Neural cell (in vitro differentiated cells): ENCODE measurements around the gene CEACAM19. TPM values are rescaled to one million over a fixed set of nuclear protein-coding genes. Genes with fewer than 3 reads are reported as not detected.

Source experiments
- H2AFZ ChIP-seq: fragments of 200-600, 300-800 bp; sonication (generic), shearing (Covaris generic); 2 replicates; pipeline ENCODE4 v1.6.0; 2014; ENCODE audit warnings: low read depth, mild to moderate bottlenecking, antibody characterized with exemption, low read length, moderate library complexity
- H3F3A ChIP-seq: fragments of 200-600 bp; shearing (Covaris generic); 2 replicates; pipeline ENCODE4 v1.6.1; 2016; ENCODE audit warnings: mild to moderate bottlenecking, moderate library complexity, mixed read lengths, antibody characterized with exemption, low read length; ENCODE audit not compliant: insufficient read depth, poor library complexity, severe bottlenecking
- H3K27ac ChIP-seq: fragments of 200-600, 300-800 bp; sonication (generic), shearing (Covaris generic); 2 replicates; pipeline ENCODE4 v1.5.1; 2014; ENCODE audit warnings: mild to moderate bottlenecking, low read length, moderate library complexity
- H3K27me3 ChIP-seq: fragments of 300-800, 200-600 bp; sonication (generic), shearing (Covaris generic); 2 replicates; pipeline ENCODE4 v1.6.0; 2014; ENCODE audit warnings: mild to moderate bottlenecking, low read depth, low read length, moderate library complexity; ENCODE audit not compliant: insufficient read depth
- H3K36me3 ChIP-seq: fragments of 300-800, 200-600 bp; sonication (generic), shearing (Covaris generic); 2 replicates; pipeline ENCODE4 v1.5.1; 2014; ENCODE audit warnings: mild to moderate bottlenecking, antibody characterized with exemption, low read length, moderate library complexity; ENCODE audit not compliant: insufficient read depth
- H3K4me2 ChIP-seq: fragments of 300-800, 200-600 bp; sonication (generic), shearing (Covaris generic); 2 replicates; pipeline ENCODE4 v1.6.0; 2014; ENCODE audit warnings: mild to moderate bottlenecking, low read length
- H3K4me3 ChIP-seq: fragments of 300-800, 200-600 bp; sonication (generic), shearing (Covaris generic); 2 replicates; pipeline ENCODE4 v1.5.1; 2014; ENCODE audit warnings: mild to moderate bottlenecking, low read length, moderate library complexity
- H3K79me2 ChIP-seq: fragments of 200-600 bp; shearing (Covaris generic); replicated peaks from 2 replicates; pipeline ENCODE4 v1.6.0; 2014; ENCODE audit warnings: mild to moderate bottlenecking, low read length, moderate library complexity; ENCODE audit not compliant: insufficient read depth
- H3K9ac ChIP-seq: fragments of 300-800, 200-600 bp; sonication (generic), shearing (Covaris generic); 2 replicates; pipeline ENCODE4 v1.6.1; 2016; ENCODE audit warnings: mild to moderate bottlenecking, low read length, mixed read lengths
- H3K9me2 ChIP-seq: fragments of 200-600 bp; shearing (Covaris generic); 2 replicates; pipeline ENCODE4 v1.6.1; 2016; ENCODE audit warnings: mild to moderate bottlenecking, low read length, mixed read lengths; ENCODE audit not compliant: insufficient read depth
- H3K9me3 ChIP-seq: fragments of 200-600, 300-800 bp; sonication (generic), shearing (Covaris generic); 2 replicates; pipeline ENCODE4 v1.6.1; 2016; ENCODE audit warnings: mild to moderate bottlenecking, mixed run types, low read length, moderate library complexity, mixed read lengths
- H4K20me1 ChIP-seq: fragments of 200-600 bp; shearing (Covaris generic); 2 replicates; pipeline ENCODE4 v1.6.1; 2016; ENCODE audit warnings: mild to moderate bottlenecking, mixed run types; ENCODE audit not compliant: insufficient read depth
- EP300 ChIP-seq: fragments of 450-650 bp; conservative IDR thresholded peaks from 2 replicates; pipeline ENCODE4 v1.6.1; 2014; ENCODE audit warnings: antibody characterized with exemption, mild to moderate bottlenecking, moderate library complexity; ENCODE audit not compliant: poor library complexity, severe bottlenecking
- EZH2 ChIP-seq: fragments of 200-600, 300-800 bp; shearing (Covaris generic), sonication (generic); IDR thresholded peaks from 2 replicates; pipeline ENCODE4 v1.6.1; 2014; ENCODE audit warnings: antibody characterized with exemption, low read length, borderline replicate concordance, mild to moderate bottlenecking; ENCODE audit not compliant: insufficient read depth, poor library complexity, severe bottlenecking
- MXI1 ChIP-seq: fragments of 450-650 bp; conservative IDR thresholded peaks from 2 replicates; pipeline ENCODE4 v1.6.1; 2014; ENCODE audit warnings: antibody characterized with exemption, mild to moderate bottlenecking; ENCODE audit not compliant: poor library complexity, severe bottlenecking
- POLR2AphosphoS5 ChIP-seq: IDR thresholded peaks from 2 replicates; pipeline ENCODE4 v1.6.1; 2012
- RAD21 ChIP-seq: fragments of 450-650 bp; conservative IDR thresholded peaks from 2 replicates; pipeline ENCODE4 v1.6.1; 2014; ENCODE audit warnings: antibody characterized with exemption, mild to moderate bottlenecking, moderate library complexity
- SMC3 ChIP-seq: fragments of 450-650 bp; conservative IDR thresholded peaks from 2 replicates; pipeline ENCODE4 v1.6.1; 2014; ENCODE audit warnings: antibody characterized with exemption, mild to moderate bottlenecking, moderate library complexity; ENCODE audit not compliant: poor library complexity
- TAF1 ChIP-seq: IDR thresholded peaks from 2 replicates; pipeline ENCODE4 v1.6.1; 2012; ENCODE audit warnings: low read depth
- polyA plus RNA-seq: library from polyadenylated mRNA; depleted of rRNA; stranded (reverse); fragments of >200 nt; gene quantifications from 2 replicates; pipeline ENCODE4 v1.2.3, GENCODE V29; 2014
- TF ChIP-seq, protein P1 (sequence below): fragments of 450-650 bp; IDR thresholded peaks from 2 replicates; pipeline ENCODE4 v1.5.1; 2014; ENCODE audit warnings: antibody characterized with exemption, mild to moderate bottlenecking, moderate library complexity; ENCODE audit not compliant: poor library complexity, severe bottlenecking
- TF ChIP-seq, protein P2 (sequence below): IDR thresholded peaks from 2 replicates; pipeline ENCODE4 v1.6.1; 2012; ENCODE audit warnings: borderline replicate concordance

CEACAM19 gene
- polyA plus RNA-seq, 1 donor from 2014 or later, result 1.9 TPM

GRCh38 chr19:44694184-44694579 is 22.9 kb downstream of the CEACAM19 start:
- Histone ChIP-seq H2AFZ (no peak overlapping the region), H3K27me3 (no peaks in the 10 kb centered on the region), H3K9me3 (no peaks in the 10 kb centered on the region), H3K9me2 (no peaks in the 10 kb centered on the region), H3K9ac (no peak overlapping the region), H3F3A (no peaks in the 10 kb centered on the region), H3K4me2 (no peak overlapping the region), H4K20me1 (no peaks in the 10 kb centered on the region), H3K79me2 (no peaks in the 10 kb centered on the region), H3K27ac (no peak overlapping the region), H3K4me3 (no peak overlapping the region), H3K36me3 (no peaks in the 10 kb centered on the region)
- no peak for TF ChIP-seq MXI1
- TF ChIP-seq, protein P1, sequence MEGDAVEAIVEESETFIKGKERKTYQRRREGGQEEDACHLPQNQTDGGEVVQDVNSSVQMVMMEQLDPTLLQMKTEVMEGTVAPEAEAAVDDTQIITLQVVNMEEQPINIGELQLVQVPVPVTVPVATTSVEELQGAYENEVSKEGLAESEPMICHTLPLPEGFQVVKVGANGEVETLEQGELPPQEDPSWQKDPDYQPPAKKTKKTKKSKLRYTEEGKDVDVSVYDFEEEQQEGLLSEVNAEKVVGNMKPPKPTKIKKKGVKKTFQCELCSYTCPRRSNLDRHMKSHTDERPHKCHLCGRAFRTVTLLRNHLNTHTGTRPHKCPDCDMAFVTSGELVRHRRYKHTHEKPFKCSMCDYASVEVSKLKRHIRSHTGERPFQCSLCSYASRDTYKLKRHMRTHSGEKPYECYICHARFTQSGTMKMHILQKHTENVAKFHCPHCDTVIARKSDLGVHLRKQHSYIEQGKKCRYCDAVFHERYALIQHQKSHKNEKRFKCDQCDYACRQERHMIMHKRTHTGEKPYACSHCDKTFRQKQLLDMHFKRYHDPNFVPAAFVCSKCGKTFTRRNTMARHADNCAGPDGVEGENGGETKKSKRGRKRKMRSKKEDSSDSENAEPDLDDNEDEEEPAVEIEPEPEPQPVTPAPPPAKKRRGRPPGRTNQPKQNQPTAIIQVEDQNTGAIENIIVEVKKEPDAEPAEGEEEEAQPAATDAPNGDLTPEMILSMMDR, result no peak
- no peak for TF ChIP-seq EZH2
- no peak for TF ChIP-seq EP300
- TF ChIP-seq POLR2AphosphoS5, result no peak
- no peak for TF ChIP-seq SMC3
- no peak for TF ChIP-seq RAD21
- TF ChIP-seq, protein P2, sequence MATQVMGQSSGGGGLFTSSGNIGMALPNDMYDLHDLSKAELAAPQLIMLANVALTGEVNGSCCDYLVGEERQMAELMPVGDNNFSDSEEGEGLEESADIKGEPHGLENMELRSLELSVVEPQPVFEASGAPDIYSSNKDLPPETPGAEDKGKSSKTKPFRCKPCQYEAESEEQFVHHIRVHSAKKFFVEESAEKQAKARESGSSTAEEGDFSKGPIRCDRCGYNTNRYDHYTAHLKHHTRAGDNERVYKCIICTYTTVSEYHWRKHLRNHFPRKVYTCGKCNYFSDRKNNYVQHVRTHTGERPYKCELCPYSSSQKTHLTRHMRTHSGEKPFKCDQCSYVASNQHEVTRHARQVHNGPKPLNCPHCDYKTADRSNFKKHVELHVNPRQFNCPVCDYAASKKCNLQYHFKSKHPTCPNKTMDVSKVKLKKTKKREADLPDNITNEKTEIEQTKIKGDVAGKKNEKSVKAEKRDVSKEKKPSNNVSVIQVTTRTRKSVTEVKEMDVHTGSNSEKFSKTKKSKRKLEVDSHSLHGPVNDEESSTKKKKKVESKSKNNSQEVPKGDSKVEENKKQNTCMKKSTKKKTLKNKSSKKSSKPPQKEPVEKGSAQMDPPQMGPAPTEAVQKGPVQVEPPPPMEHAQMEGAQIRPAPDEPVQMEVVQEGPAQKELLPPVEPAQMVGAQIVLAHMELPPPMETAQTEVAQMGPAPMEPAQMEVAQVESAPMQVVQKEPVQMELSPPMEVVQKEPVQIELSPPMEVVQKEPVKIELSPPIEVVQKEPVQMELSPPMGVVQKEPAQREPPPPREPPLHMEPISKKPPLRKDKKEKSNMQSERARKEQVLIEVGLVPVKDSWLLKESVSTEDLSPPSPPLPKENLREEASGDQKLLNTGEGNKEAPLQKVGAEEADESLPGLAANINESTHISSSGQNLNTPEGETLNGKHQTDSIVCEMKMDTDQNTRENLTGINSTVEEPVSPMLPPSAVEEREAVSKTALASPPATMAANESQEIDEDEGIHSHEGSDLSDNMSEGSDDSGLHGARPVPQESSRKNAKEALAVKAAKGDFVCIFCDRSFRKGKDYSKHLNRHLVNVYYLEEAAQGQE, result no peak
- no peak for TF ChIP-seq TAF1

DNA sequence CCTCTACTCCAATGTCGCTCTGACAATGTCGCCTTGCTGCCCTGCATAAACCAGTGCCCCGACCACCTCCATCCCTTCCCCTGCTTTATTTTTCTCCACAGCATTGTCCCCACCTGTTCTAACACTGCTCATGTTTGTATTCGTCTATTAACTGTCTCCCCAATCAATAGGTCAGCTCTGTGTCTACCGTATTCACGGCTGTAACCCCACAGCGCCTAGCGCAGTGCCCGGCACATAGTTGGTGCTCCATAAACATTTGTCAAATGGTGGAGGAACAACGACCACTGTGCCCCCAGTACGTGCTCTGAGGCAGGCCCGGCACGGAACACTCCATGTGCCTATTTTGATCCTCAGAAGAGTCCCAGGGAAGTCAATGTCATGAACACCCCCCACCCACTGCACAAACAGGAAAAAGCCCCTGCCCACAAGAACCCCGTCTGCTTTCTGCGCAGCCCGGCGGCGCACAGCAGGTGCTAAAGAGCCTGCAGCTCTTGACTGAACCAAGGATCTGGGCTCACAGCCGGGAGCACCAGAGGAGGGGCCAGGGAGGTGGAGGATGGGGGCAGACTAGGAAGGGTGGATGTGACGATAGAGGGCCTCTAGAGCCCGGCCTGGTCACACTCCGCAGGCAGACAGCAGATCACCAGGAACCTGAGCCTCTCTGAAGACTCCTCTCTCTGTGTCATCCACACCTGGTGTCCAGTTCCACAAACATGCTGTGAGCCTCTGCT is 25.8 kb downstream of the CEACAM19 start:
- Histone ChIP-seq H3F3A (no peaks in the 10 kb centered on the region), H3K27me3 (no peaks in the 10 kb centered on the region), H3K79me2 (no peaks in the 10 kb centered on the region), H3K9me2 (no peaks in the 10 kb centered on the region), H3K4me2 (no peak overlapping the region), H3K9me3 (no peaks in the 10 kb centered on the region), H3K4me3 (no peak overlapping the region), H4K20me1 (no peaks in the 10 kb centered on the region), H3K9ac (no peak overlapping the region), H3K36me3 (no peaks in the 10 kb centered on the region), H2AFZ (no peak overlapping the region), H3K27ac (no peak overlapping the region)
- TF ChIP-seq SMC3, result no peak
- TF ChIP-seq, protein P1, result no peak
- TF ChIP-seq EZH2, result no peak
- no peak for TF ChIP-seq TAF1
- TF ChIP-seq, protein P2, result no peak
- TF ChIP-seq MXI1, result no peak
- no peak for TF ChIP-seq RAD21
- TF ChIP-seq EP300, result no peak
